ENCODE data around the gene PPP3CA.

PPP3CA gene

GRCh38 chr4:100985576-100985975 is 361.8 kb downstream of the PPP3CA start:
- DNase-seq, result no peak

DNA sequence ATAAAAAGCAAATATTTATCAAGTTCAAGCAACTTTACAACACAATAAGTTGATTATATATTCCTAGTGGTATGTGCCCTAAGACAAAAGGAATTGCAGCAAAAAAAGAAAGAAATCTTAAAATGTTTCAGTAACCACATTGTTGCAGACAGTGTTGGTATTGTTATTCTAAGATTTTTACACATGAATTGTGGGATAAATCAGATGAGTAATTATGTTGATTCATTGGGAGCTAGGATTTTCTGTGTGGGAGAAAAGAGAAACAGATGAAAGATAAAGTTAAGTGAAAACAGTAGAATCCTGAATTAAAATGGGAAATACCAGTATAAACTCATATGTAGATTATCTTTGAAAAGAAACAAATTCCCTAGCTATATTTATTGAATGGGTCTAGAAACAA is 362.4 kb downstream of the PPP3CA start:
- DNase-seq, result no peak

DNA sequence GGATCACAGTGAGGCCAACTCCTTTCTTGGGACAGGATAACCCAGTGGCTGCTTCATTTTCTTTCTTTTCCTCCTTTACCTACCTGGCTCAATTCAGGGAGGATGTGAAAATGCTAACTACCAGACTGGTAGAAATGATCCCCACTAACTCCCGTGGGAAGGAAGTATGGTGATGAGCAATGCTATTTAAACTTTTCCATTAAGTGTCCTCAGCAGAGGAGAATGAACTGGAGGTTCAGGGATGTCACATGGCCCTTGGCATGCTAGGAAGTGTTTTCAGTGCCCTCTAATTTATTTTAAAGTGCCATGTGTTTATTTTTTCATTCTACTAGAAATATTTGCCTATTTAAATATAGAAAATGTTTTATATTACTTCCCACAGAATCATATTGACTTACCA is 363.9 kb downstream of the PPP3CA start:
- no peak for DNase-seq

GRCh38 chr4:100982345-100982744 is 365.0 kb downstream of the PPP3CA start:
- DNase-seq, result no peak

GRCh38 chr4:100981447-100982204 is 365.7 kb downstream of the PPP3CA start:
- DNase-seq, result peak in 1 of 2 experiments; percentile 8

GRCh38 chr4:100979736-100980135 is 367.6 kb downstream of the PPP3CA start:
- peak in 1 of 2 experiments; percentile 5 for DNase-seq

DNA sequence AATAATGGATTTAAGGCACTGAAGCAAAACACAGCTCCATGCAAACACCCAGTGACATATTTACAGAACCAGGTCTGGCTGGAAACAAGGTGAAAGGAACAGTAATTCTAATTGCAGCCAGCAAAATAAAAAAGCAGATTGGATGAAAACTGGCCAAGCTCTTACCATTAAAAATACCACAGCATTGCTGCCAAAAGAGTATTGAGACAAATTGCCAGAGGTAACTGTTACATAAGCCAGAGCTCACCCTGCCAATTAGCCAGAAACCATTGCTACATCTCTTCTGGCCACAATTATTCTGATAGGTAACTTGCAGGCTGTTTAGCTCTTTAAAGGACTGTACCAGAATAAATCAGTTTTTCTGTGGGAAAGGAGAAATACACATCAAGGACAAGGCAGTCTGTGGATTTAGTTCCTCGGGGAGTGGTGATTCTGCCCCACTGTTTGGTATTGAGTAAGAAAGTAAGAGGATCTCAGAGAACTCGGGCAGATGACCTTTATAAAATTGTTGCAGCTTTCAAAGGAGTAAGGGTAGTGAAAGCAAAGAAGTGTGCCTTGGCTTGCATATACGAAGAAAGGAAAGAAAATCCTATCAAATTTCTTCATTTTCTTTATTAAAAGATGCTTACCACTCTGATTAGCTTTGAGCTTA is 369.5 kb downstream of the PPP3CA start:
- peak; percentile 41 to 75 for DNase-seq

- DNase-seq, result no peak
These were observed 370.1 kb downstream of the PPP3CA start for GRCh38 chr4:100977274-100977673.
